ENCODE results near the gene SLC39A9.

GRCh38 chr14:69493791-69494190 lies 95.3 kb downstream of the SLC39A9 start:
- TF ChIP-seq, protein P1, sequence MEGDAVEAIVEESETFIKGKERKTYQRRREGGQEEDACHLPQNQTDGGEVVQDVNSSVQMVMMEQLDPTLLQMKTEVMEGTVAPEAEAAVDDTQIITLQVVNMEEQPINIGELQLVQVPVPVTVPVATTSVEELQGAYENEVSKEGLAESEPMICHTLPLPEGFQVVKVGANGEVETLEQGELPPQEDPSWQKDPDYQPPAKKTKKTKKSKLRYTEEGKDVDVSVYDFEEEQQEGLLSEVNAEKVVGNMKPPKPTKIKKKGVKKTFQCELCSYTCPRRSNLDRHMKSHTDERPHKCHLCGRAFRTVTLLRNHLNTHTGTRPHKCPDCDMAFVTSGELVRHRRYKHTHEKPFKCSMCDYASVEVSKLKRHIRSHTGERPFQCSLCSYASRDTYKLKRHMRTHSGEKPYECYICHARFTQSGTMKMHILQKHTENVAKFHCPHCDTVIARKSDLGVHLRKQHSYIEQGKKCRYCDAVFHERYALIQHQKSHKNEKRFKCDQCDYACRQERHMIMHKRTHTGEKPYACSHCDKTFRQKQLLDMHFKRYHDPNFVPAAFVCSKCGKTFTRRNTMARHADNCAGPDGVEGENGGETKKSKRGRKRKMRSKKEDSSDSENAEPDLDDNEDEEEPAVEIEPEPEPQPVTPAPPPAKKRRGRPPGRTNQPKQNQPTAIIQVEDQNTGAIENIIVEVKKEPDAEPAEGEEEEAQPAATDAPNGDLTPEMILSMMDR (IDR thresholded peaks at IDR 0.05 in 4 of 5, conservative IDR thresholded peaks at IDR 0.05 in 1 of 5), result no peak
- TF ChIP-seq POLR2A (IDR thresholded peaks at IDR 0.05), result no peak

Measured in gastrocnemius medialis (tissue), 4 donors.